A549 (cell line): ENCODE results near the gene SCAMP3. TPM values are rescaled to one million over a fixed set of nuclear protein-coding genes. Genes with fewer than 3 reads are reported as not detected.
"Not testable (repeated sequence)": the region's sequence is repeated elsewhere in the genome, so short reads cannot be mapped to it uniquely, and the experiment has no call there.

ENCODE experiments used
- ATAC-seq, 2 experiments: fragments of 200-7000 bp in 1 of 2; fragments of >200 bp in 1 of 2; cut with Nextera tagmentation in 1 of 2; cut with Tn5 transposase in 1 of 2; 3 replicates each; pipeline versions ENCODE4 v1.8.0 to v1.9.1; 2018 to 2020; ENCODE audit warnings: mild to moderate bottlenecking in 1 of 2, moderate library complexity in 1 of 2
- CTCF ChIA-PET: fragments of 300-600 bp; sonication (Branson Sonifier 250); formaldehyde crosslinking; extraction: SDS; loops from one replicate; lab custom pipeline; 2021; ENCODE audit warnings: antibody characterized with exemption, inconsistent platforms; lab: Yijun Ruan, JAX
- POLR2A ChIA-PET: fragments of 350-600 bp; formaldehyde crosslinking; extraction: SDS; loops from one replicate; lab custom pipeline; 2021; ENCODE audit warnings: antibody characterized with exemption, inconsistent platforms; lab: Yijun Ruan, JAX
- DNase-seq, 2 experiments: peaks; one replicate each; pipeline versions ENCODE4 v3.0.0 to v3.0.0-alpha.2; 2011 to 2016; ENCODE audit warnings: low read depth in 1 of 2, low spot score in 1 of 2
- FAIRE-seq: peaks from 2 replicates; lab custom pipeline; 2011; peaks lifted over from hg19 to GRCh38; lab: Jason Lieb, UNC
- H3K27ac ChIP-seq, 2 experiments: fragments of >200 bp; sonication (Bioruptor Twin); formaldehyde crosslinking; 3 replicates each; pipeline ENCODE4 v1.5.1; 2016 to 2017
- H3K4me1 ChIP-seq: fragments of >200 bp; sonication (Bioruptor Twin); formaldehyde crosslinking; 3 replicates; pipeline ENCODE4 v1.6.1; 2016
- H3K4me2 ChIP-seq: fragments of >200 bp; sonication (Bioruptor Twin); formaldehyde crosslinking; 3 replicates; pipeline ENCODE4 v1.6.1; 2016
- H3K4me3 ChIP-seq: fragments of >200 bp; sonication (Bioruptor Twin); formaldehyde crosslinking; 3 replicates; pipeline ENCODE4 v1.5.1; 2016
- H3K9me3 ChIP-seq: fragments of >200 bp; sonication (Bioruptor Twin); formaldehyde crosslinking; 3 replicates; pipeline ENCODE4 v1.6.1; 2016
- BHLHE40 ChIP-seq: IDR thresholded peaks from 2 replicates; pipeline ENCODE4 v1.6.1; 2012; ENCODE audit warnings: low read depth, low read length, inconsistent platforms
- CBX2 ChIP-seq: fragments of 200-600 bp; sonication (generic); IDR thresholded peaks from 2 replicates; pipeline ENCODE4 v1.6.1; 2016; ENCODE audit warnings: low read depth, mild to moderate bottlenecking, borderline replicate concordance
- CBX8 ChIP-seq: fragments of 200-600 bp; sonication (generic); IDR thresholded peaks from 2 replicates; pipeline ENCODE4 v1.6.1; 2016
- CEBPB ChIP-seq, 2 experiments: fragments of >200 bp in 1 of 2; sonication (Bioruptor Twin) in 1 of 2; formaldehyde crosslinking in 1 of 2; IDR thresholded peaks; 2 replicates each; pipeline ENCODE4 v1.6.1; 2012 to 2016
- CHD2 ChIP-seq: fragments of 150-350 bp; IDR thresholded peaks from 2 replicates; pipeline ENCODE4 v1.6.1; 2014; ENCODE audit warnings: low read length; ENCODE audit not compliant: partially characterized antibody
- EP300 ChIP-seq, 2 experiments: fragments of >200 bp; sonication (Bioruptor Twin); formaldehyde crosslinking; IDR thresholded peaks; 2 replicates in 1 of 2; 3 replicates in 1 of 2; pipeline ENCODE4 v1.6.1; 2016 to 2017
- FOXS1 ChIP-seq: fragments of 250-450 bp; sonication (Bioruptor Pico); IDR thresholded peaks from 2 replicates; pipeline ENCODE4 v1.5.0; 2020; ENCODE audit warnings: mild to moderate bottlenecking, moderate library complexity
- HDAC2 ChIP-seq: fragments of 200-600 bp; sonication (generic); IDR thresholded peaks from 2 replicates; pipeline ENCODE4 v1.6.1; 2016
- HOXA7 ChIP-seq: fragments of 250-450 bp; sonication (Bioruptor Pico); IDR thresholded peaks from 2 replicates; pipeline ENCODE4 v1.5.0; 2020; ENCODE audit warnings: mild to moderate bottlenecking, moderate library complexity
- JUN ChIP-seq, 2 experiments: fragments of >200 bp; sonication (Bioruptor Twin); formaldehyde crosslinking; IDR thresholded peaks; 2 replicates in 1 of 2; 3 replicates in 1 of 2; pipeline ENCODE4 v1.6.1; 2016 to 2017
- JUNB ChIP-seq: fragments of >200 bp; sonication (Bioruptor Twin); formaldehyde crosslinking; IDR thresholded peaks from 2 replicates; pipeline ENCODE4 v1.6.1; 2016
- KDM5A ChIP-seq: fragments of 200-600 bp; sonication (generic); IDR thresholded peaks from 2 replicates; pipeline ENCODE4 v1.6.1; 2016; ENCODE audit warnings: antibody characterized with exemption, mild to moderate bottlenecking
- MYC ChIP-seq: IDR thresholded peaks from 2 replicates; pipeline ENCODE4 v1.6.1; 2012; ENCODE audit warnings: mild to moderate bottlenecking, inconsistent platforms, low read length, improper control_type of control experiment, borderline replicate concordance
- POLR2A ChIP-seq: IDR thresholded peaks from 2 replicates; pipeline ENCODE4 v1.6.1; 2012; ENCODE audit warnings: mild to moderate bottlenecking, low read length
- RARB ChIP-seq: fragments of 250-450 bp; sonication (Bioruptor Pico); IDR thresholded peaks from 2 replicates; pipeline ENCODE4 v1.8.0; 2021; ENCODE audit warnings: mild to moderate bottlenecking, moderate library complexity
- RCOR1 ChIP-seq: fragments of 150-350 bp; IDR thresholded peaks from 2 replicates; pipeline ENCODE4 v1.6.1; 2014; ENCODE audit warnings: antibody characterized with exemption, low read length, low read depth
- RFX5 ChIP-seq: fragments of 450-650 bp; IDR thresholded peaks from 2 replicates; pipeline ENCODE4 v1.7.1; 2014; ENCODE audit warnings: antibody characterized with exemption, mild to moderate bottlenecking, moderate library complexity
- RNF2 ChIP-seq: fragments of 200-600 bp; sonication (generic); IDR thresholded peaks from 2 replicates; pipeline ENCODE4 v1.6.1; 2016; ENCODE audit warnings: low read depth, mild to moderate bottlenecking, antibody characterized with exemption, moderate library complexity, borderline replicate concordance
- SREBF2 ChIP-seq: fragments of 450-650 bp; IDR thresholded peaks from 2 replicates; pipeline ENCODE4 v1.6.1; 2014; ENCODE audit warnings: mild to moderate bottlenecking, moderate library complexity
- TFCP2L1 ChIP-seq: fragments of 250-450 bp; sonication (Bioruptor Pico); IDR thresholded peaks from 2 replicates; pipeline ENCODE4 v1.5.0; 2021; ENCODE audit warnings: mild to moderate bottlenecking
- TP53 ChIP-seq: fragments of 250-450 bp; sonication (Bioruptor Pico); IDR thresholded peaks from 2 replicates; pipeline ENCODE4 v1.5.0; 2021; ENCODE audit warnings: mild to moderate bottlenecking, moderate library complexity
- ZFP36 ChIP-seq: fragments of 450-650 bp; IDR thresholded peaks from 2 replicates; pipeline ENCODE4 v1.6.1; 2014; ENCODE audit warnings: borderline replicate concordance; ENCODE audit not compliant: partially characterized antibody
- ZNF302 ChIP-seq: fragments of 250-450 bp; sonication (Bioruptor Pico); IDR thresholded peaks from 2 replicates; pipeline ENCODE4 v1.9.0; 2021; ENCODE audit warnings: inconsistent platforms, mild to moderate bottlenecking, moderate library complexity
- whole genome bisulfite sequencing: methylation state at CpG from one replicate; pipeline ENCODE4 v1.1.6; 2017; ENCODE audit errors: missing lambda C conversion rate; 5-methylcytosine and 5-hydroxymethylcytosine counted together
- polyA plus RNA-seq, 4 experiments: library from polyadenylated mRNA; depleted of rRNA in 3 of 4; stranded (reverse); fragments of >200 nt; fragmentation: RNase III in 1 of 4; extraction: RNeasy Plus Mini Kit Qiagen cat#74134 plus additional on column Dnase treatment in 1 of 4; gene quantifications; 2 replicates in 3 of 4; 3 replicates in 1 of 4; pipeline ENCODE4 v1.2.3, GENCODE V29; 2011 to 2017
- TF ChIP-seq, protein P1 (sequence below): fragments of 450-650 bp; IDR thresholded peaks from 2 replicates; pipeline ENCODE4 v1.6.1; 2014; ENCODE audit warnings: antibody characterized with exemption
- TF ChIP-seq, protein P2 (sequence below): fragments of 150-350 bp; IDR thresholded peaks from 2 replicates; pipeline ENCODE4 v1.6.1; 2014; ENCODE audit warnings: low read depth, mild to moderate bottlenecking, low read length
- TF ChIP-seq, protein P3 (sequence below): fragments of 250-450 bp; sonication (Bioruptor Pico); IDR thresholded peaks from 2 replicates; pipeline ENCODE4 v1.5.0; 2020; ENCODE audit warnings: low read depth, mild to moderate bottlenecking, moderate library complexity
- TF ChIP-seq, protein P4 (sequence below): fragments of >200 bp; sonication (Bioruptor Twin); formaldehyde crosslinking; IDR thresholded peaks from 2 replicates; pipeline ENCODE4 v1.6.1; 2016

SCAMP3 gene
- polyA plus RNA-seq, 2 of the 4 experiments (the other 2 are of a cell fraction) = 75.9 to 135 TPM

DNA sequence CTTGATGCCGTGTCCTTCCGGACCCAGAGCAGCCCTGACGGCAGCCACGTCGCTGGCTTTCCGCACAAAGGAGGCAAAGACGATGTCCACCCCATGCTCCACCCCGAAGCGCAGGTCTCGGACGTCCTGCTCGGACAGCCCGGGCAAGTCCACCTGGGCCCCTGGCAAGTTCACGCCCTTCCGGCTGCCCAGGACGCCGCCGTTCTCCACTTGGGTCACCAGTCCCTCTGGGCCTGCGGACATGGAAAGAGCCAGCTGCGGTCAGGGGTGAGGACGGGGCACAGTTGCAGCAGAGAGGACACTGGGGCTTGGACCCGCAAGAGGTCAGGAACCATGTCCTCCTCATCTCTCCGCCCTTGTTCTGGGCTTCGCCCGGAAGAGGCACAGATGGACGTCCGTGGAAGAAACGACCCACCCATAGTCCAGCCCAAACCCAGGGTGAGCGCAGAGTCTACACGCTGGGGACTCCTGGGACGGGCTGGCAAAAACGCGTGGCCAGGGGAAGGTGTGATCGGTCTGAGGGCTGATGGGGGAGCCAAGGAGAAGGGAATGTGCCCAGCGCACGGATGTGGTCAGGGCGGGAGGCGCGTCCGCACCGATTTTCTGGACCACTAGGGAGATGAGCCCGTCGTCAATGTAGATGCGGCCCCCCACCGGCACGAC lies 32.5 kb upstream of the SCAMP3 start:
- TF ChIP-seq CHD2 = no peak
- TF ChIP-seq RARB (CRISPR knock-in tag) = no peak
- TF ChIP-seq TP53 (CRISPR knock-in tag) = no peak
- TF ChIP-seq POLR2A = no peak
- TF ChIP-seq ZFP36 = no peak
- no peak for TF ChIP-seq KDM5A
- TF ChIP-seq CBX8 = no peak
- no peak for TF ChIP-seq TFCP2L1 (CRISPR knock-in tag)
- TF ChIP-seq, protein P1, sequence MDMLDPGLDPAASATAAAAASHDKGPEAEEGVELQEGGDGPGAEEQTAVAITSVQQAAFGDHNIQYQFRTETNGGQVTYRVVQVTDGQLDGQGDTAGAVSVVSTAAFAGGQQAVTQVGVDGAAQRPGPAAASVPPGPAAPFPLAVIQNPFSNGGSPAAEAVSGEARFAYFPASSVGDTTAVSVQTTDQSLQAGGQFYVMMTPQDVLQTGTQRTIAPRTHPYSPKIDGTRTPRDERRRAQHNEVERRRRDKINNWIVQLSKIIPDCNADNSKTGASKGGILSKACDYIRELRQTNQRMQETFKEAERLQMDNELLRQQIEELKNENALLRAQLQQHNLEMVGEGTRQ = no peak
- no peak for TF ChIP-seq RNF2
- TF ChIP-seq, protein P2, sequence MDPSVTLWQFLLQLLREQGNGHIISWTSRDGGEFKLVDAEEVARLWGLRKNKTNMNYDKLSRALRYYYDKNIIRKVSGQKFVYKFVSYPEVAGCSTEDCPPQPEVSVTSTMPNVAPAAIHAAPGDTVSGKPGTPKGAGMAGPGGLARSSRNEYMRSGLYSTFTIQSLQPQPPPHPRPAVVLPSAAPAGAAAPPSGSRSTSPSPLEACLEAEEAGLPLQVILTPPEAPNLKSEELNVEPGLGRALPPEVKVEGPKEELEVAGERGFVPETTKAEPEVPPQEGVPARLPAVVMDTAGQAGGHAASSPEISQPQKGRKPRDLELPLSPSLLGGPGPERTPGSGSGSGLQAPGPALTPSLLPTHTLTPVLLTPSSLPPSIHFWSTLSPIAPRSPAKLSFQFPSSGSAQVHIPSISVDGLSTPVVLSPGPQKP = no peak
- no peak for TF ChIP-seq HDAC2
- no peak for TF ChIP-seq FOXS1 (CRISPR knock-in tag)
- TF ChIP-seq CBX2 = no peak
- TF ChIP-seq ZNF302 (CRISPR knock-in tag) = no peak
- no peak for TF ChIP-seq HOXA7 (CRISPR knock-in tag)
- TF ChIP-seq JUNB = no peak
- no peak for TF ChIP-seq RCOR1
- TF ChIP-seq EP300 (IDR thresholded peaks at IDR 0.05) = no peak
- TF ChIP-seq, all 56 proteins: peak for 0
- ChIA-PET POLR2A (no interaction called here), CTCF (interaction anchor here (1.0 kb wide), 1 partner anchor 16 kb away, joined by 3 read pairs; no protein-coding TSS in a partner anchor)
- WGBS = 83% methylated on average over 46 of the region's 46 CpGs
- no peak overlapping the region for H3K4me3 ChIP-seq
- no peaks in the 10 kb centered on the region for H3K9me3 ChIP-seq
- H3K4me2 ChIP-seq = no peak overlapping the region
- no peaks in the 10 kb centered on the region for H3K4me1 ChIP-seq
- DNase-seq = no peak
- no peak overlapping the region for H3K27ac ChIP-seq
- no peak for FAIRE-seq
- peak in 1 of 2 experiments; percentile 31; a peak in 2 of 6 replicates for ATAC-seq

DNA sequence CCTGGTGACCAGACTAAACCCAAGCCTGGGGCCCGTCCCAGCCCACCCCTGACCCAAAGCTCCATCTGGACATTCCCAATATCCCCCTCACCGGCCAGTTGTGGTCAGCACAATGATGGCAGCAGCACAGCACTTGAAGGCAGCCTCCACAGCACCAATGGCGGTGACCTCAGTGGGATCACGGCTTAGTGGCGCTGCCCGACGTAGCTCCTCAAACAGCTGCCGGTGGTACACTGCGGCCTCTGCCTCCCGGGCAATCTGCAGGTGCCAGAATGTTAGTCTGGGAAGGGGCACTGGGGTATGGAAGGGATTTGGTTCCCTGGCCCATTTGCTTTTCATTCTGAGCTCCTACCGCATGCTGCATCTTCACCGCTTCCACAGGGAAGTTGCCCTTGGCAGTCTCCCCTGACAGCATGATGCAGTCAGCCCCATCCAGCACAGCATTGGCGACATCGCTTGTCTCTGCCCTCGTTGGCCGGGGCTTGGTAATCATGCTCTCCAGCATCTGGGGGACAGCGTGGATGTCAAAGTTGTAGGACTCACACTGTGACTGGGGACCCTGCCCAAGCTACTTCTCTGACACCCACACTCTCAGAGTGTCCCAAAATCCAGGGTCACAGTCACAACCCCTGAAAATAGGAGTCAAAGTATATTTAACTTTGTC lies 31.1 kb upstream of the SCAMP3 start:
- H3K9me3 ChIP-seq = no peaks in the 10 kb centered on the region
- ChIA-PET POLR2A (no interaction called here), CTCF (interaction anchor here (0.6 to 3.2 kb wide), 8 partner anchors 10 to 113 kb away, joined by 3 to 17 read pairs (median 4); no protein-coding TSS in a partner anchor)
- H3K4me2 ChIP-seq = no peak overlapping the region
- peak in 1 of 2 experiments; percentile 7; a peak in 1 of 6 replicates for ATAC-seq
- WGBS = 88% methylated on average over 16 of the region's 17 CpGs
- FAIRE-seq = no peak
- TF ChIP-seq, protein P3, sequence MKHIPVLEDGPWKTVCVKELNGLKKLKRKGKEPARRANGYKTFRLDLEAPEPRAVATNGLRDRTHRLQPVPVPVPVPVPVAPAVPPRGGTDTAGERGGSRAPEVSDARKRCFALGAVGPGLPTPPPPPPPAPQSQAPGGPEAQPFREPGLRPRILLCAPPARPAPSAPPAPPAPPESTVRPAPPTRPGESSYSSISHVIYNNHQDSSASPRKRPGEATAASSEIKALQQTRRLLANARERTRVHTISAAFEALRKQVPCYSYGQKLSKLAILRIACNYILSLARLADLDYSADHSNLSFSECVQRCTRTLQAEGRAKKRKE (CRISPR knock-in tag) = no peak
- no peak for TF ChIP-seq SREBF2
- TF ChIP-seq CEBPB (IDR thresholded peaks at IDR 0.05) = no peak
- no peak for TF ChIP-seq JUN (IDR thresholded peaks at IDR 0.05)
- no peak for TF ChIP-seq BHLHE40
- no peak for TF ChIP-seq RCOR1
- TF ChIP-seq JUNB = no peak
- TF ChIP-seq TP53 (CRISPR knock-in tag) = no peak
- no peak for TF ChIP-seq MYC
- TF ChIP-seq RFX5 = no peak
- TF ChIP-seq, protein P4, sequence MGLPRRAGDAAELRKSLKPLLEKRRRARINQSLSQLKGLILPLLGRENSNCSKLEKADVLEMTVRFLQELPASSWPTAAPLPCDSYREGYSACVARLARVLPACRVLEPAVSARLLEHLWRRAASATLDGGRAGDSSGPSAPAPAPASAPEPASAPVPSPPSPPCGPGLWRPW = no peak
- no peak overlapping the region for H3K27ac ChIP-seq
- no peaks in the 10 kb centered on the region for H3K4me1 ChIP-seq
- no peak overlapping the region for H3K4me3 ChIP-seq
- no peak for DNase-seq

DNA sequence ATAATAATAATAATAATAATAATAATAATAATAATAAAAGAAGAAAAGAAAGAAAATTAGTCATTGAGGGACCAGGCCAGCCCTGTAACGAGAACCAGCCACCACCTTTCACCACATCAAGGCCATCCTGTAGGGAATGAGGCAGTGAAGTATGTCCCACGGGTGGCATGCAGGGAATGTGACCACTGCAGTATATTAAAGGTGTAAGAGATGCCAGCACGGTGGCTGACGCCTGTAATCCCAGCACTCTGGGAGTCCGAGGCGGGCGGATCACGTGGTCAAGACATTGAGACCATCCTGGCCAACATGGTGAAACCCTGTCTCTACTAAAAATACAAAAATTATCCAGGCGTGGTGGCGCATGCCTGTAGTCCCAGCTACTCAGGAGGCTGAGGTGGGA lies 28.8 kb upstream of the SCAMP3 start:
- DNase-seq, POLR2A ChIA-PET, FAIRE-seq, ATAC-seq, H3K4me2 ChIP-seq, H3K4me1 ChIP-seq, H3K27ac ChIP-seq, H3K9me3 ChIP-seq, H3K4me3 ChIP-seq: not testable (repeated sequence)
- WGBS = 77% methylated on average over 10 of the region's 10 CpGs
- CTCF ChIA-PET = interaction anchor here (0.8 to 3.2 kb wide), 2 partner anchors 12 kb away, joined by 3 to 17 read pairs; no protein-coding TSS in a partner anchor
